NB4 (cell line): Measurements from ENCODE around the gene ZNF639.

Experiments
- DNase-seq: peaks from one replicate; pipeline ENCODE4 v3.0.0; 2010; ENCODE audit warnings: low read depth
- H3K4me3 ChIP-seq: one replicate; pipeline ENCODE4 v1.5.1; 2011; ENCODE audit warnings: mild to moderate bottlenecking, low read depth, low read length, moderate library complexity
- MYC ChIP-seq: IDR thresholded peaks from 2 replicates; pipeline ENCODE4 v1.6.1; 2011; ENCODE audit warnings: low read depth, low read length
- POLR2A ChIP-seq: IDR thresholded peaks from 2 replicates; pipeline ENCODE4 v1.6.1; 2011; ENCODE audit warnings: mild to moderate bottlenecking; ENCODE audit not compliant: insufficient read length; ENCODE audit errors: extremely low read depth
- TF ChIP-seq, protein P1 (sequence below): IDR thresholded peaks from 2 replicates; pipeline ENCODE4 v1.6.1; 2011; ENCODE audit warnings: low read depth, low read length
- TF ChIP-seq, protein P2 (sequence below): IDR thresholded peaks from one replicate; pipeline ENCODE4 v1.5.1; 2012; ENCODE audit warnings: low read depth, low read length

The ZNF639 gene

DNA sequence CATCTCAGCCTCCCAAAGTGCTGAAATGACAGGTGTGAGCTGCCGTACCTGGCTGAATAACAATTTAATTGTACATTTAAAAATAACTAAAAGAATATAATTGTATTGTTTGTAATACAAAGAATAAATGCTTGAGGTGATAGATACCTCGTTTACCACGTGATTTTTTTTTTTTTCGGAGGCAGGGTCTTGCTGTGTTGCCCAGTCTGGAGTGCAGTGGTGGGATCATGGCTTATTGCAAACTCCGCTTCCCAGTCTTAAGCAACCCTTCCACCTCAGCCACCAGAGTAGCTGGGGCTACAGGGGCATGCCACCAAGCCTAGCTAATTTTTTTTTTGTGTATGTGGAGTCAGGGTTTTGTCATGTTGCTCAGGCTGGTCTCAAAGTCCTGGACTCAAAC lies 40.5 kb downstream of the ZNF639 start:
- TF ChIP-seq POLR2A (no peak), MYC (no peak)
- no peak for DNase-seq
- no peak overlapping the region for H3K4me3 ChIP-seq

DNA sequence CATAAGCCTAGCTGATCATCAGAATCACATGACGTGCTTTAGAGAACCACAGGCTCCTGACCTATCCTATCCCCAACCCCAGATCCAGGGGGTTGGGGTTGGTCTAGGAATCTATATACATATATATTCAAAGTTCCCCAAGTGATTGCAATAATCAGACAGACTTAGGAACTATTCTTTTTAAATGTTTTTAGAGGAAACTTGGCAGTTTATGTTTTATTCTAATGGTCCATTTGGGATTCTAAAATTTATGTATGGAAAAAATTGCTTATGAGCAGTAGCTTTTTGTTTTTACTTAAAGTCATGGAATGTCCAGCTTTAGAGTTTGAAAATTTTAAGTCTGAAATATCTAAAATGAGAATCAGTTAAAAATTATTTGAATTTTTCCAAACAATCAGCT lies 46.8 kb downstream of the ZNF639 start:
- no peak for DNase-seq
- no peak overlapping the region for H3K4me3 ChIP-seq
- TF ChIP-seq POLR2A (no peak), MYC (no peak)
- TF ChIP-seq, protein P1, sequence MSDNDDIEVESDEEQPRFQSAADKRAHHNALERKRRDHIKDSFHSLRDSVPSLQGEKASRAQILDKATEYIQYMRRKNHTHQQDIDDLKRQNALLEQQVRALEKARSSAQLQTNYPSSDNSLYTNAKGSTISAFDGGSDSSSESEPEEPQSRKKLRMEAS: no peak
- TF ChIP-seq, protein P2, sequence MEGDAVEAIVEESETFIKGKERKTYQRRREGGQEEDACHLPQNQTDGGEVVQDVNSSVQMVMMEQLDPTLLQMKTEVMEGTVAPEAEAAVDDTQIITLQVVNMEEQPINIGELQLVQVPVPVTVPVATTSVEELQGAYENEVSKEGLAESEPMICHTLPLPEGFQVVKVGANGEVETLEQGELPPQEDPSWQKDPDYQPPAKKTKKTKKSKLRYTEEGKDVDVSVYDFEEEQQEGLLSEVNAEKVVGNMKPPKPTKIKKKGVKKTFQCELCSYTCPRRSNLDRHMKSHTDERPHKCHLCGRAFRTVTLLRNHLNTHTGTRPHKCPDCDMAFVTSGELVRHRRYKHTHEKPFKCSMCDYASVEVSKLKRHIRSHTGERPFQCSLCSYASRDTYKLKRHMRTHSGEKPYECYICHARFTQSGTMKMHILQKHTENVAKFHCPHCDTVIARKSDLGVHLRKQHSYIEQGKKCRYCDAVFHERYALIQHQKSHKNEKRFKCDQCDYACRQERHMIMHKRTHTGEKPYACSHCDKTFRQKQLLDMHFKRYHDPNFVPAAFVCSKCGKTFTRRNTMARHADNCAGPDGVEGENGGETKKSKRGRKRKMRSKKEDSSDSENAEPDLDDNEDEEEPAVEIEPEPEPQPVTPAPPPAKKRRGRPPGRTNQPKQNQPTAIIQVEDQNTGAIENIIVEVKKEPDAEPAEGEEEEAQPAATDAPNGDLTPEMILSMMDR: no peak

DNA sequence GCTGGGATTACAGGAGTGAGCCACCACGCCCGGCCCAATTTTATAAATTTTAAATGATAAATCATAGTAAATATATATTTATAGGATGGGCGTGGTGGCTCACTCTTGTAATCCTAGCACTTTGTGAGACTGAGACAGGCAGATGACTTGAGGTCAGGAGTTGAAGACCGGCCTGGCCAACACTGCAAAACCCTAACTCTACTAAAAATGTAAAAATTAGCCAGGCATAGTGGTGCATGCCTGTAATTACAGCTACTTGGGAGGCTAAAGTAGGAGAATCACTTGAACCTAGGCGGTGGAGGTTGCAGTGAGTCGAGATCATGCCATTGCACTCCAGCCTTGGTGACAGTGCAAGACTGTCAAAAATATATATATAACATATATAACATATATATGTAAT lies 51.1 kb downstream of the ZNF639 start:
- no peak for DNase-seq
- no peak overlapping the region for H3K4me3 ChIP-seq

DNA sequence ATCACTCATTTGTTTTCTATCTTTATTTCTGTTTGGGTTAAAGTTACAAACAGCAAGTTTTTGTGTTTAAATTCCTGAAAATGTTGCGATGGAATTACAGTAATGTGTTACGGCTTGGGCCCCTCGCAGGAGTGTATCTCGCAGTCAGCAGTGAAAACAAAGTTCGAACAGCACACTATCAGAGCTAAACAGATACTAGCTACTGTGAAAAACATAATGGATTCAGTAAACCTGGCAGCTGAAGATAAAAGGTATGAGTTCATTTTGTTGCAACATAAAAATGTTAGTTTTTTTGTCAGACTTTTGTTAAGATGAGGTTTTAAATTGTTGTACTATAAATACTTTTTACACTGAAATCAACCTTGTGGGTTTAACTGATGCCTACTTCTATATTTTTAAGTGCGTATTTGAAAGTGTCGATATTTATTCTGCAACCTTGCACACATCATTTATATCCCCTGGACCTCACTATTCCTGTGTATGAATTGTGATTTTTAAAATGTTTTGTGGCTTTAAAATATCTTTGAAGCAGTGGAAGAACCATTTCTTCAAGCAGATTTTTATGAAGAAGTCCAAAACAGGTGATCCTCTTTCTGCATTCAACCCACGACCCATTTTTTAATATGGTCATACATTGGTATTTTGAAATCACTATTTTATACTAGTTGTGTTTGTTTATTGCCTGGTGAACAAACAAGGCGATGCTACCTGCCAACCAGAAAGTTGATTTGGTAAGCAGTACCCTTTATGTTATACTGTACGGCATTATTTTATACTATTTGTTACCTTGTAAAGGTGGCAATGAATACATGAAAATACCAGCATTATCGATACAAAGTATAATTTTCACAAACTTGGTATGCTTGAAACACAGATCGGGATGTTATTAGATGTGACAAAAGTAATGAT lies 52.5 kb downstream of the ZNF639 start:
- TF ChIP-seq POLR2A: no peak
- TF ChIP-seq, protein P1: no peak
- no peak for TF ChIP-seq MYC
- TF ChIP-seq, protein P2: no peak
- no peak for DNase-seq
- H3K4me3 ChIP-seq: no peak overlapping the region

More for the DNA sequence above, 51.1 kb downstream of the ZNF639 start:
- TF ChIP-seq, protein P1: no peak
- TF ChIP-seq, protein P2: no peak
- TF ChIP-seq MYC (no peak), POLR2A (no peak)

DNA sequence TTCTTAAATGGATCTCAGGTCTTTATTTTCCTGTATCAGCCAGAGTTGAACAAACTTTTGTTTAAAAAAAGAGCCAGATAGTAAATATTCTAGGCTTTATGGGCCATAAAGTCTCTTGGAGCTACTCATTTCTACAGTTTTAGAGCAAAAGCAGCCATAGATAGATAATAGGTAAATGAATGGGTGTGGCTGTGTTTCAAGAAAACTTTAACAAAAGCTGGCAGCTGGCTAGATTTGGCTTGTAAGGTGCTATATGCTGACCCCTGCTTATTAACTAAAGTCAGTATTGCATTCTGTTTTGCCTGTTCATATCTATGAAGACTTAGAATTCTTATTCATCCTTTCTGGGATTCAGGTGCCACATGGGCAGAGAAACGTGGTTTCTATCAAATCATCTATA lies 53.6 kb downstream of the ZNF639 start:
- TF ChIP-seq MYC (no peak), POLR2A (no peak)
- TF ChIP-seq, protein P2: no peak
- TF ChIP-seq, protein P1: no peak
- no peak overlapping the region for H3K4me3 ChIP-seq
- no peak for DNase-seq
